Measurements from ENCODE around the gene DRG2.

DNA sequence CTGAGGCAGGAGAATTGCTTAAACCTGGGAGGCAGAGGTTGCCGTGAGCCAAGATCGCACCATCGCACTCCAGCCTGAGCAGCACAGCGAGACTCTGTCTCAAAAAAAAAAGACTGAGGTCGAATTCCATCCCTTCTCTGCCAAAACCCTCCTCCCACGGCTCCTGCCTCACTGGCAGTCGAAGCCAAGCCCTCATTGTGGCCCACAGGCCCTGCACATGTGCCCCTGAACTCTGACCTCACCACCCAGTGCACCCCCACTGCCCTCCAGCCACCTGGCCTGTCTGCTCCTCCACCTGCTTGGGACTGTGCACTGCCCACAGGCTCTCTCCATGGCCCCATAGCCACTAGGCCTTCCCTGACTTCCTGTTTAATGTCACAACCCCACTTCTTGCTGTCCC lies 27.8 kb downstream of the DRG2 start:
- TF ChIP-seq, protein P1, sequence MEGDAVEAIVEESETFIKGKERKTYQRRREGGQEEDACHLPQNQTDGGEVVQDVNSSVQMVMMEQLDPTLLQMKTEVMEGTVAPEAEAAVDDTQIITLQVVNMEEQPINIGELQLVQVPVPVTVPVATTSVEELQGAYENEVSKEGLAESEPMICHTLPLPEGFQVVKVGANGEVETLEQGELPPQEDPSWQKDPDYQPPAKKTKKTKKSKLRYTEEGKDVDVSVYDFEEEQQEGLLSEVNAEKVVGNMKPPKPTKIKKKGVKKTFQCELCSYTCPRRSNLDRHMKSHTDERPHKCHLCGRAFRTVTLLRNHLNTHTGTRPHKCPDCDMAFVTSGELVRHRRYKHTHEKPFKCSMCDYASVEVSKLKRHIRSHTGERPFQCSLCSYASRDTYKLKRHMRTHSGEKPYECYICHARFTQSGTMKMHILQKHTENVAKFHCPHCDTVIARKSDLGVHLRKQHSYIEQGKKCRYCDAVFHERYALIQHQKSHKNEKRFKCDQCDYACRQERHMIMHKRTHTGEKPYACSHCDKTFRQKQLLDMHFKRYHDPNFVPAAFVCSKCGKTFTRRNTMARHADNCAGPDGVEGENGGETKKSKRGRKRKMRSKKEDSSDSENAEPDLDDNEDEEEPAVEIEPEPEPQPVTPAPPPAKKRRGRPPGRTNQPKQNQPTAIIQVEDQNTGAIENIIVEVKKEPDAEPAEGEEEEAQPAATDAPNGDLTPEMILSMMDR (IDR thresholded peaks at IDR 0.05 in 4 of 5, conservative IDR thresholded peaks at IDR 0.05 in 1 of 5), result no peak
- no peak for TF ChIP-seq POLR2A (IDR thresholded peaks at IDR 0.05)

Data from gastrocnemius medialis (tissue), 4 donors.